ENCODE results near the gene SH3BP2. TPM values are rescaled to one million over a fixed set of nuclear protein-coding genes. Genes with fewer than 3 reads are reported as not detected.

SH3BP2 gene
- total RNA-seq, 4 donors from 2014 or later = 54.8 to 208 (median 102) TPM

Other genes with a start within 250 kb of the SH3BP2 start
- gene TNIP2, start 36.7 kb upstream of the SH3BP2 start, total RNA-seq = 100 to 1,000 TPM; 135 to 255 (median 145) TPM
- 100 to 1,000 TPM; 290 to 470 (median 372) TPM for gene ADD1, start 50.8 kb downstream of the SH3BP2 start, total RNA-seq
- gene NOP14, start 170.3 kb downstream of the SH3BP2 start, total RNA-seq = 10 to 100 TPM; 13.0 to 76.7 (median 18.6) TPM
- gene GRK4, start 170.5 kb downstream of the SH3BP2 start, total RNA-seq = 10 to 100 TPM in 1 of 4 donors, 1 to 10 TPM in 2, under 1 TPM in 1; 0.95 to 17.3 (median 1.5) TPM

Data from Peyer's patch (tissue), 4 donors.